GM18502 (cell line): Measurements from ENCODE around the gene OR1D5.
"Not testable (repeated sequence)": the region's sequence is repeated elsewhere in the genome, so short reads cannot be mapped to it uniquely, and the experiment has no call there.

Source experiments
- ATAC-seq: cut with Tn5 transposase; IDR thresholded peaks from one replicate; pipeline ENCODE4 v1.9.1; 2021; ENCODE audit warnings: mild to moderate bottlenecking; ENCODE audit not compliant: unreplicated experiment, poor library complexity

Gene OR1D5

DNA sequence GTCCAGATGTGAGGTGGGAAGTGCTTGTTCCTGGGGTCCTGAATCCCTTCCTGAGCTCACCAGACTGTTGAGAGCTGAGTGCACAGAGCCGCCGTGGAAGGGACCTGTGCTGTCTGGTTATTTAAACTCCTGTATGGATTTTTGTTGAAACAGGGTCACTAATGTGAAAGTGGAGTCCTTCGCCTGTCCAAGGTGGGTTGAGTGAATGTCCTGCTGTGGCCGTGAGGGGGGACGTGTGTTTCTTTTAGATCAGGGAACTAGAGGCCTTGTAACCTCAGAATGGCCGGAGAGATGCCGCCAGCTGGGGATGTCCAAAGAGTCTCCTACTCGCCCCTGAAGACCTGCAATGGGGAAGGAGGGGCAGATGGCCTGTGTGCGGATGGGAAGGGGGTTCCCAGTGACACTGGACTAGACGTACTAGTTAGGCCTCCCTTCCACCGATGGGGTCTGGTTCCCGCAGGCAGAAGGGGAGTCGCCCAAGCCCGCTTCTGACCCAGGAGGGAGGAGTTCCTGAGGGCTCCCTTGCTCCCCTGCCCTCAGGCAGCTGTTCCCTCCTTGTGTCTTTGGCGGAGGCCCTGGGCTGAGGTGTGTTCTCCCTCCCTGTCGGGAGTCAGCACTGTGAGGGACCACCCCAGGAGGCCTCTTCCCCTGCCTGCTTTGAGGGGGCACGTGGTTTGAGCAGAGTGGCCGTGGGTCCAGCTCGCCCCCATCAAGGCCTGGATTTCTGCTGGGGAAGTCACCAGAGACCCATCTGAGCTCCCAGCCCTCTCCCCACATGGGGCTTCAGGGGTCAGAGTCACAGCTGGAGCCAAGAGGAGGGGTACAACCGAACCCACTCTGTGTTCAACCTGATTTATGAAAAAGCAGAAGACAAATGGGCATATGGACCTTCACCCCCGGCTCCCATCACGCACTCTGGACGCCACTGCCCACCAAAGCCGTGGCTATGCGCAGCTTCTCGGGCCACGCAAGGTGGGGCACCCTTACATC, 30.9 kb downstream of the OR1D5 start:
- no peak for ATAC-seq

DNA sequence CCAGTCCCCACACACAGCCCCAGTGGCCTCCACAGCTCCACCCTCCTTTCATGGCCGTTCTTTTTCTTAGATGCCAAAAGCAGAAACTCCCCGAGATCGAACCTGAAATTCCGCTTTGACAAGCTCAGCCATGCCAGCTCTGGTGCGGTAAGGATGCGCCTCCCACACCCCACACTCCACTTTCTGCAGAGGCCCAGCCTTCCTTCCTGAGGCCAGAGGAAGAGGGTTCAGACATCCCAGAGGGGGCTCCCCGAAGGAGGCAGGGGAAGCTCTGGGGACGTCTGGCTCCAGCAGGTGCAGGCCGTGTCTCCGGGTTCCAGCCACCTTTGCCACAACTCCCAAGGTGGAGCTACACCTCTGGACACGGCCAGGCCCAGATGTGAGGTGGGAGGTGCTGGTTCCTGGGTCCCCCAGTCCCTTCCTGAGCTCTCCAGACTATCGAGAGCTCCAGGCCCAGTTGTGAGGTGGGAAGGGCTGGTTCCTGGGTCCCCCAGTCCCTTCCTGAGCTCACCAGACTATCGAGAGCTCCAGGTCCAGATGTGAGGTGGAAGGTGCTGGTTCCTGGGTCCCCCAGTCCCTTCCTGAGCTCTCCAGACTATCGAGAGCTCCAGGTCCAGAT, 32.4 kb downstream of the OR1D5 start:
- not testable (repeated sequence) for ATAC-seq

DNA sequence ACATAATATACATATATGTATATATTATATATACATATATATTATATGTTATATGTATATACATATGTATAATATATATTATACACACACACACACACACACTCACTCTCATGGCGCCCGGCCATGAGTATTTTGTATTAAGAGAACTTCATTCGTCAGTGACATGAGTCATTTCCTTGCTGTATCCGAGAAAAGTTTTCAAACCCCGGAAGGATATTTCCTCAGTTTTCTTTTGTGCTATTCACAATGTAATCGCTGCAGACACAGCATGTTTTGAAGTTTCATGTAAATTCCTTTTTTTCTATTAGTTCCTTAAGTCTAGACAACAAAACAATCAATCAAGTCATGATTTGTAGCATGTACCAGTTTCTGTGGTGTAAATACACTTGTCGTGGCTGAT, 33.3 kb downstream of the OR1D5 start:
- no peak for ATAC-seq

DNA sequence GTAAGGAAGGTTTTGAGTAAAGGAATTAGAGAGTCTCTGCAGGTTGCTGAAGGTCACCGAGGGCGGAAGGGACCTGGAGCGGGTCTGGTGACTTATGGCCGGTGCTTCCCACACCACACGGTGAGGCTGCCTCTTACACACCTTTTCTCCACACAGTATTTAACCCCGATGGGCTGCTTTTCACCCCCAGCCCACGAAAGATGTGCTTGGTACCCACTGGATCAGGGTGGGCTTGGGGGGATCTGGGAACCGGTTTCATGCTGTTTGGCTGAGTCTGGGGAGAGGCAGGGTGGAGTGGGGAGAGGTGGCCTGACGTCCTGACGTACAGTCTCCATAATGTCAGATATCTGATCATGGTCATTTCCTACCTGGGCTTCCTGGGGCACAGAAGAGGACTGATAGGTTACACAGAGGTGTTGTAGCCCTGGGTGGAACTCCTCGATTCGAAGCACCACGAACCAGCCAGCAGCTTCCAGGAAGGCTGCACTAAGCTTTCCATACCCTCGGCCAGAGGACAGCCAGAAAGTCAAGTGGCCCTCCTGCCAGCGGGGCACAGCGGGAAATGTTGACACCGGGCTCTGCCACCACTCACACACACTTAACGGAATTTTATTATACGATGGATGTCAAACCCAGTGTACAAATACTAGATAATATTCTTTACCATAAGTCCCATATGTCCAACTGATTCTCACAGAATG, 34.0 kb downstream of the OR1D5 start:
- ATAC-seq, result no peak

DNA sequence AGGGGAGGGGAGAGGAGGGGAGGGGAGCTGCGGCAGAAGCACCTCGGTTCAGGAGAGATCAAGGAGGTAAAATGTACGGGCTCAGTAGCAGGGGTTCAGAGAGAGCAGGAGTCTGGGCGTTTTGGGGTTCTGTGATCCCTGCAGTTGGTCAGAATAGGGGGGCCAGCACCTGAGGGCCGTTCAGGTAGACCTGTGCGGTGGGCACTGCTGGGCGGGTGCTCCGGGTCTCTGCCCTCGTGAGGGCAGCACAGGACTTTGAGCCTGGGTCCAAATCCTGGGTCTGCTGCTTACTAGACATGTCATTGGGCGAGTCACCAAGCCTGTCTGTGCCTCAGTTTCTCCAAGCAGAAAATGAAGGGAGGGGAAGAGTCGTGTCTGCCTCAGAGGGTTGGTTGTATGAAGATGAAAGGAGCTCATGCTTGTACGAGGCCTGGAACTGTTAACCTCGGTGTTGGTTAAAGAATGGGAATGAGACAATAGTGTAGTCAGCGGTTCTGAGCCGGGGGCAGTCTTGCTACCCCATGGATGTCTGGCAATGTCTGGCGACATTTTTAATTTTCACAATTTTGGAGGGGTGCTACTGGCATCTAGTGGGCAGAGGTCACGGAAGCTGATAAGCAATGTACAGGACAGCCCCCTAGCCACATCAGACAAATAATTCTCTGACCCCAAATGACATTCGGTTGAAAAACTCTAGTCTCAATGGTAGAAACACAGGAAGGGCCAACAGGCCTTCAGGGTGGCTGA, 35.4 kb downstream of the OR1D5 start:
- ATAC-seq, result no peak

DNA sequence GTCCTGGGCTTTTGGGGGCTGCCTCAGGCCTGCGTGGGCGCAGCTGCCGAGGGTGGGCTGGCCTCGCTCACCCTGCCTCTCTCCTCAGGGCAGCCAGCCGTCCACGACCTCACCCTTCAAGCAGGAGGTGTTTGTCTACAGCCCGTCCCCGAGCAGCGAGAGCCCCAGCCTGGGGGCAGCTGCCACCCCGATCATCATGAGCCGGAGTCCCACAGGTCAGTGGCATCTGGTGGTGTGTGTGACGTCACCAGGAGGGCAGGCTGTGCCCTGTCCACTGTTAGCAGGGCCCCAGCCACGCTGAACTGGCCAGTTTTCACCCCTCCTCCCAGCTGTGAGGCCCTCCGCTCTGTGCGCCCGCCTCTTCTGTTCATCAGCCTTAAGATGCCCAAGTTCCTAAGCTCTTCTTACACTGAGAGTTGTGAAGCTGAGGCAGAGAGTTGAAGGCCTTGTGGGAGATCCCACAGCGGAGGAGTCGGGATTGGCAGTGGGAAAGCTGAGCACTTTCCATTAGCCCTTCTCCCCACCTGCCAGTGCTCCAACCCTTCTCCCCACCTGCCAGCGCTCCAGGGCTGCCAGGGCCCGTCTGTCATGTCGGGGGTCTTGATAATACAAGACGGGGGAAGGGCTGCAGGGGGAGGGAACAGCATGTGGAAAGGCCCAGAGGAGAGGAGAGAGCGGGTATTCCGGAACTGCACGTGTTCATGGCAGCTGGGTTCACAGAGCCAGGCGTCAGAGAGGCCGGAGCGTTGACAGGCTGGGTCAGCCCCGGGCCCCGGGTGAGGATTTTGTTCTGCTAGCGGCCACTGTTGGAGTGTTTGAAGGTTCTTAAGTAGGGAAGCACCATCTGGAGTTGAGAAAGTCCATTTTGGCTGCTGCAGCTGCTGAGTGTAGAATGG, 36.3 kb downstream of the OR1D5 start:
- no peak for ATAC-seq

DNA sequence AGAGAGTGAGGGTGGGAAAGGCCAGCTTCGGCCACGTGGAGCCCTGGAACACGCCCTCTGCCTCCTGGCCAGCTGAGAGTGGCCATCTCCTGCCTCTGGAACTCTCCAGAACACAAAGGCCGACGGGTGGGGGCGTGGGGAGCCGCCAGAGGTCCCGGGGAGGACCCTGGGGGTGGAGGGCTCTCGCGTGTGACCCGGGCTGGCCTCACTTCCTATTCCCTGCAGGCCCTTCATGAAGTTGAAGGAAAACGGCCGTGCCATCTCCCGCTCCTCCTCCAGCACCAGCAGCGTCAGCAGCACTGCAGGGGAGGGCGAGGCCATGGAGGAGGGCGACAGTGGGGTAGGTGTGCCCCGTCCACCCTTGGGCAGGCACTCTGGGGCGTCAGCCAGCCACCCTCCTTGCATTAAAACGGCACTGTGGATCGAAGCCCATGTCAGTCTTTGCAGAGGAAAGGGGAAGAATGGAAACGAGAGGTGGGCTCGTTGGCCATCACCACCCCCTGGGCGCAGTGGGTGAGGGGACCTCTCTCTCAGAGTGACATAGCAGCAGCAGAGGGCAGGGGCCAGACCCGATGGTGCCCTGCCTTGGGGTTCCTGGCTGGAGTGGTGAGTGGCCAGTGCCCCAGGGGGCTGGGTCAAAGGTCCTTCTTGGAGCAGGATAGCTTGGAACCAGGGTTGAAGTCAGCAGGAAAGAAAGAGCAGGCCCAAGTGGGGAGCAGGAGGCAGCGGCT, 37.1 kb downstream of the OR1D5 start:
- no peak for ATAC-seq

DNA sequence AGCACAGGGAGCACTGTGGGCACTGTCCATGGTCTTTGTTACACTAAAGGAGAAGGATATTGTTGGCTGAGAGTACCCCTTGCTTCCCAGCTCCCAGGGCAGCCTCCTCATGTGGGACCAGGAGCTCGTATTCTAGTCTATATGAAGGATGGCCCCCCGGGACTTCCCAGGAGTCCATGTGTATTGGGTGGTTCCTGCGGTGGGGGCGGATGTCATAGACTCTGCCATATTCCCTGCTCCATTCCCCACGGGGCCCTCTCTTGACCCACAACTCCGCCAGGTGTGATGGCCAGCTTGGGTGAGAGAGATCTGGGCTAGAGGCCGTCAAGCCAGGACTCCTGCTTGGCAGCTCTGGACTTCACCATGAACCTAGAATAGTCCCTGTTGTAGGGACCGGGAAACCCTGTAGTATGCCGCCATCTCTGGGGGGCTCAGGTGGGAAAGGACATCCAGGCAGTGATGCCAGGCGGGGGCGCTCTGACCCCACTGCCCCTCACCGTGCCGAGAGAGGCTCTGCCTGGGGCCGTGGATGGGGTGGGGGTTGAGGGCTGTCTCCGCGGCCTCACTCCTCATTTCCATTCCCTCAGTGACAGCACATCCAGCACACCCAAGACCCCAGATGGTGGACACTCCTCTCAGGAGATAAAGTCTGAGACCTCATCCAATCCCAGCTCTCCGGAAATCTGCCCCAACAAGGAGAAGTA, 37.8 kb downstream of the OR1D5 start:
- ATAC-seq, result no peak

DNA sequence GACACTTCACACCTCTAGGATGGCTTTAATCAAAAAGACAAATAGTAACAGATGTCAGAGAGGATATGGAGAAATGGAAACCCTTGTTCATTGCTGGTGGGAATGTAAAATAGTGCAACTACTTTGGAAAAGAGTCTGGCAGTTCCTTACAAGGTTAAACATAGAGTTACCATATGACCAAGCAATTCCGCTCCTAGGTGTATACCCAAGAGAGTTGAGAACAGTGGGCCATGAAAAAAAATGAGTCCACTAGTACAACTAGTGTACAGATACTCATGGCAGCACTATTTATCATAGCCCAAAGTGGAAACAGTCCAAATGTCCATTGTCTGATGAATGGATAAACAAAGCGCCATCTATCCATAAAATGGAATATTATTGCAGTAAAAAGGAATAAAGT, 39.1 kb downstream of the OR1D5 start:
- ATAC-seq, result no peak

DNA sequence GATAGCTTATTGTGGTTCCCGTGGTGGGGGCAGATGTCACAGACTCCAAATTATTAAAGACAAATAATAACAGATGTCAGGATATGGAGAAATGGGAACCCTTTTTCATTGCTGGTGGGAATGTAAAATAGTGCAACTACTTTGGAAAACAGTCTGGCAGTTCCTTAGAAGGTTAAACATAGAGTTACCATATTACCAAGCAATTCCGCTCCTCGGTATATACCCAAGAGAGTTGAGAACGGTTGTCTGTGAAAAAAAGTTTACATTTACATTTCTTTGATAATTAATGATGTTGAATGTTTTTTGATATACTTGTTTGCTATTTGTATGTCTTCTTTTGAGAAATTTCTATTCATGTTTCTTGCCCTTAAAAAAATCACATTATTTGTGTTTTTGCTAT, 41.2 kb downstream of the OR1D5 start:
- no peak for ATAC-seq

DNA sequence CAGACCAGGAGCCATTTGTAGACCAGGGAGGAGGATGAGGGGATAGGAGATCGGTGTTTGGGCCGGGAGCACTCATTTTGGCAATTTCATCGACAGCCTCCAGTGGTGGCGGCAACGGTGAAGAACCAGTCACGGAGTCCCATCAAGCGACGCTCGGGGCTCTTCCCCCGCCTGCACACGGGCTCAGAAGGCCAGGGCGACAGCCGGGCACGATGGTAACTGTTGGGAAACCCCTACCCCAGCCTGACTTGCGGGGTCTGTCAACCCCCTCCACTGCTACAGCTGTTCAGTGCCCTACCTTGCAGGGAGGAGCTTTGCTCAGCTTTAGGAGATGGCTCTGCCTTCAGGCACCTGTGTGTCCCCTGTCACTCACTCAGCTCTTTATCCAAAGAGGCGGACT, 43.0 kb downstream of the OR1D5 start:
- no peak for ATAC-seq

DNA sequence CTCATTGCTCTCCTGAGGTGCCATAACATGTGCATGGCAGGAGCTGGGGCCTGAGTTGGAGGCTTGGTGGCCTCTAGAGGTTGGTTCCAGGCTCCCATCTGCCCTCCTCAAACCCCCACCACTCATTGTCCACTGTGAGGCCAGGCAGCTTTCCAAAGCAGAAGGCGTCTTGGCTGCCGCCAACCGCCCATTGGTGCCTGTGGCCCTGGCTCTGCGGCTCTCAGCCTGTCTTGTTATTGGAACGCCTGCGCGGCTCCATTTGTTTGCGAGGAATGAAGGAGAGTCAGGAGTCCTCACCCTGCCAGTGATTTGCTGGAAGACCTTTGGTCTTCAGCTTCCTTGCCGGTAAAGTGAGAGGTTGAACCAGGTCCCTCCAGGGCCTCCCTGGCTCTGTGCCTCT, 43.6 kb downstream of the OR1D5 start:
- ATAC-seq, result no peak

DNA sequence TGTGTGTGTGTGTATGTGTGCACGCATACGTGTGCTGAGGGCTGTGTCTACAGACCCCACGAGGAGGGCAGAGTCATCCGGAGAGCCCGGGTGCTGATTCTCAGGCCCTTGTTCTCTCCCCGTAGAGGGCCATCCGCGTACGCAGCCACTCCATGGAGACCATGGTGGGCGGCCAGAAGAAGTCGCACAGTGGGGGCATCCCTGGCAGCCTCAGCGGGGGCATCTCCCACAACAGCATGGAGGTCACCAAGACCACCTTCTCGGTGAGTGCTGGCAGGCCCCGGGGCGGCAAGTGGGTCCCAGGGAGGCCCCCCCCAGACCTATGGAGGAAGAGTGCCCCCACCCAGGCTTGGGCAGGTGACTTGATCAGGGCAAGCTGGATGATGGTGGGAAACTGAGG, 45.5 kb downstream of the OR1D5 start:
- ATAC-seq, result no peak

DNA sequence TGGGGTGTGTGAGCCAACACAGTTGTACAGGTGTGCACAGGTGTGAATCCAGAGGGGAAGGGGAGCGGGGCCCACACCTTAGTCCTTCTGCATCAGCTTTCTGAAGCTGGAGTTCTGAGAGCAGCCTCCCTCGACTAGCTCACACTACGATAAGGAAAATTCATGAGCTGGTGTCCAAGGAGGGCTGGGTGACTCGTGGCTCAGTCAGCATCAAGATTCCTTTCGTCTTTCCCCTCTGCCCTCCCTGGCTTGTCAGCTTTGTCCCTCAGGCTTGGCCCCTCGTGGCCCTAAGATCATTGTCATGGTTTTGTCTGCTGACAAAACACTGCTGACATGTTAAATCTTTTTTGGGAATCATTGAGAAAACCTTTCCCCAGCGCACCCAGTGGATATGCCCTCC, 47.5 kb downstream of the OR1D5 start:
- ATAC-seq, result no peak

DNA sequence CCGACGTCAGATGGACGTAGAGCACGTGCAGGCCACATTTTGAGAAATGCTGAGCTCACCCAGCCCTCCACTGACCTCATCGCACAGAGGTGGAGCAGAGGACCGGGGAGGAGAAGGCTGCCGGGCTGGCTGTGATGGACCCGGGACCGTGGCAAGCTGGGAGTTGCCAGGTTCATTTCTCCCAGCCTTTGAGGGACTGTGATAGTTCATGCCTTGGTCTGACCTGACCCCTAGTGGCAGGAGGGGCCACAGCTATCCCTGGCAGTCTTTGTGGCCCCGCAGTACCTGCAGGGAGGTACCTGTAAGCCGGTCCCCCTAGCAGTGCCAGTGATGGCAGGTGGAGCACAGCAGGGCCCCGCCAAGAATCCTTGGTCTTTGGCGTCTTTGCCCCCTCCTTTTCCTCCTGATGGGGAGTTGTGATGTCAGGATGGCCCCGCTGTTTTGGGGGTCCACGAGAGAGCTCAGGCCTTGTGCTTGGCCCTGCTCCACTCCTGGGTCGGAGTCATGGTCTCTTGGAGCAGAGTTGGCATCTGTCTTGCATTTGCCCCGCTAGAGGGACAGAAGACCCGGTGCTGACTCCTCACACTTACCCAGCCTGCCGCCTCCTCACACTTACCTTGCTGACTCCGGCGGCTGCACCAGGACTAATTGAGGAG, 50.4 kb downstream of the OR1D5 start:
- ATAC-seq, result no peak
